Measurements from ENCODE around the gene FAM222A. TPM values are rescaled to one million over a fixed set of nuclear protein-coding genes. Genes with fewer than 3 reads are reported as not detected.

The FAM222A gene
- total RNA-seq, 1 donor from 2014 or later, result 0.58 TPM

DNA sequence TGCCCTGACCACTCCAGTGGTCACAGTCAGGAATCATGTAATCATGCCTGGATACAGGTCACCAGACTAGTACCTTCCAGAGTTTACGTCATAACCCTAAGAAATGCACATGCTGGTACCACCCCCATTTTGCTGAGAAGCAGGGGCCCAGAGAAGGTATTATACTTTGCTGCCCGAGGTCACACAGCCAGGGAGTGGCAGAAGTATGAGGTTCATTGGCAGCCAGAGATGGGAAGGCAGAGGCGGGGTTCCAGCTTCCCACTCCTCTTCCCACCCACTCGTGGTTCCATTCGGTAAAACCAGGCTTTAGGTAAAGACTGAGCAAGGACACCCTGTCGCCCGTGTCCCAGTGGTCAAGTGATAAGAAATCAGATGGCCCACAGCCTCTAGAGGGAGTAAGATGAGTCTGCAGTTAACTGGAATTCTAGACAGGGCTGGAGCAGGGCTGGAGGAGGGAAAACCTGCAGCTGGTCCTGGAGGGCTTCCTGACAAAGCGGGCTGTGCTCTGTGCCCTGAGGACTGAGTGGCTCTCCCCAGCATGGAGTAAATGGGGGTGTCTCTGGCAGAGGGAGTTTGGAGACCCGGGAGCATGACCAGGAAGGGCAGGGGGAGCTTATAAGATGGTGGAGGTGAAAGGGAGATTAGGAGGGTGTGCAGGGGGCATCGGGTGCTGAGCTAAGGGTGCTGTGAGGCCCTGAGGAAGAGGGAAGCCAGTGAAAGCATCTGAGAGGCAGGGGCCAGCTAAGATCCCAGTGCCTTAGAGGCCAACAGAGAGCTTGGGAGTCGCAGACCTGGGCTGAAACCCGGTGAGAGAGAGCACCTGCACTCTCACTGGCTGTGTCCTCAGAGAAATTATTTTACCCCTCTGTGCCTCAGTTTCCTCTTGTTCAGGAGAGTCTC lies 5.7 kb downstream of the FAM222A start:
- Histone ChIP-seq H3K27me3 (ENCODE audit: control insufficient read depth, insufficient read depth, low read length) (peaks cover 55% of the 10 kb centered on the region), H3K36me3 (ENCODE audit: control insufficient read depth, insufficient read depth, low read length) (no peaks in the 10 kb centered on the region), H3K4me3 (ENCODE audit: low read depth, low read length) (no peak overlapping the region)
- TF ChIP-seq, protein P1, sequence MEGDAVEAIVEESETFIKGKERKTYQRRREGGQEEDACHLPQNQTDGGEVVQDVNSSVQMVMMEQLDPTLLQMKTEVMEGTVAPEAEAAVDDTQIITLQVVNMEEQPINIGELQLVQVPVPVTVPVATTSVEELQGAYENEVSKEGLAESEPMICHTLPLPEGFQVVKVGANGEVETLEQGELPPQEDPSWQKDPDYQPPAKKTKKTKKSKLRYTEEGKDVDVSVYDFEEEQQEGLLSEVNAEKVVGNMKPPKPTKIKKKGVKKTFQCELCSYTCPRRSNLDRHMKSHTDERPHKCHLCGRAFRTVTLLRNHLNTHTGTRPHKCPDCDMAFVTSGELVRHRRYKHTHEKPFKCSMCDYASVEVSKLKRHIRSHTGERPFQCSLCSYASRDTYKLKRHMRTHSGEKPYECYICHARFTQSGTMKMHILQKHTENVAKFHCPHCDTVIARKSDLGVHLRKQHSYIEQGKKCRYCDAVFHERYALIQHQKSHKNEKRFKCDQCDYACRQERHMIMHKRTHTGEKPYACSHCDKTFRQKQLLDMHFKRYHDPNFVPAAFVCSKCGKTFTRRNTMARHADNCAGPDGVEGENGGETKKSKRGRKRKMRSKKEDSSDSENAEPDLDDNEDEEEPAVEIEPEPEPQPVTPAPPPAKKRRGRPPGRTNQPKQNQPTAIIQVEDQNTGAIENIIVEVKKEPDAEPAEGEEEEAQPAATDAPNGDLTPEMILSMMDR (IDR thresholded peaks at IDR 0.05; ENCODE audit: insufficient read depth, low read length, poor library complexity, severe bottlenecking), result peak; percentile 42
- DNase-seq (ENCODE audit: low read depth), result no peak

GRCh38 chr12:109720152-109720856 lies 6.7 kb downstream of the FAM222A start:
- TF ChIP-seq, protein P1 (IDR thresholded peaks at IDR 0.05; ENCODE audit: insufficient read depth, low read length, poor library complexity, severe bottlenecking), result no peak
- Histone ChIP-seq H3K36me3 (ENCODE audit: control insufficient read depth, insufficient read depth, low read length) (no peaks in the 10 kb centered on the region), H3K27me3 (ENCODE audit: control insufficient read depth, insufficient read depth, low read length) (peaks cover 50% of the 10 kb centered on the region)

DNA sequence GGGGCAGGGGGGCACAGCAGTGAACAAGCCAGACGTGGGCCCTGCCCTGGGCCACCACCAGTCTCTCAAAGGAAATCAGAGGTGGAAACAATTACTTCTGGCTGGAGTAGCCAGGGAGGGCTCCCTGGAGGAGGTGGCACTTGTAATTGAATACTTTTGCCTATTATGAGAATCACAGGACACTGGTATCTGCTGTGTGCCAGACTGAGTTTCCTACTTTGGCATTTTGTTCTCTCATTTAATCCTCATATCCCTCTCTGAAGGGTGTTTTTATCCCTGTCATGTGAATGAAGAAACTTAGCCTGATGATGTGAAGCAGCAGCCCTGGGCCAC lies 7.2 kb downstream of the FAM222A start:
- DNase-seq (ENCODE audit: low read depth), result no peak
- H3K27me3 ChIP-seq (ENCODE audit: control insufficient read depth, insufficient read depth, low read length), result peaks cover 45% of the 10 kb centered on the region
- no peak overlapping the region for H3K4me3 ChIP-seq (ENCODE audit: low read depth, low read length)
- TF ChIP-seq, protein P1 (IDR thresholded peaks at IDR 0.05; ENCODE audit: insufficient read depth, low read length, poor library complexity, severe bottlenecking), result no peak
- H3K36me3 ChIP-seq (ENCODE audit: control insufficient read depth, insufficient read depth, low read length), result no peaks in the 10 kb centered on the region

More at GRCh38 chr12:109720152-109720856, 6.7 kb downstream of the FAM222A start:
- H3K4me3 ChIP-seq (ENCODE audit: low read depth, low read length), result no peak overlapping the region
- no peak for DNase-seq (ENCODE audit: low read depth)

- Histone ChIP-seq H3K36me3 (ENCODE audit: control insufficient read depth, insufficient read depth, low read length) (no peaks in the 10 kb centered on the region), H3K27me3 (ENCODE audit: control insufficient read depth, insufficient read depth, low read length) (peaks cover 43% of the 10 kb centered on the region), H3K4me3 (ENCODE audit: low read depth, low read length) (no peak overlapping the region)
- TF ChIP-seq, protein P1 (IDR thresholded peaks at IDR 0.05; ENCODE audit: insufficient read depth, low read length, poor library complexity, severe bottlenecking), result no peak
- DNase-seq (ENCODE audit: low read depth), result no peak
Observed at GRCh38 chr12:109721276-109721675, 7.7 kb downstream of the FAM222A start.

- TF ChIP-seq, protein P1 (IDR thresholded peaks at IDR 0.05; ENCODE audit: insufficient read depth, low read length, poor library complexity, severe bottlenecking), result no peak
- H3K36me3 ChIP-seq (ENCODE audit: control insufficient read depth, insufficient read depth, low read length), result no peaks in the 10 kb centered on the region
- DNase-seq (ENCODE audit: low read depth), result no peak
- H3K4me3 ChIP-seq (ENCODE audit: low read depth, low read length), result no peak overlapping the region
- peaks cover 41% of the 10 kb centered on the region for H3K27me3 ChIP-seq (ENCODE audit: control insufficient read depth, insufficient read depth, low read length)
Observed at GRCh38 chr12:109722022-109722720, 8.5 kb downstream of the FAM222A start.
